Activated naive CD4-positive, alpha-beta T cell (primary cell): Measurements from ENCODE around the gene LIMD2.

Experiments
- DNase-seq, 4 experiments: peaks; one replicate each; lab custom pipeline; 2025; lab: John Stamatoyannopoulos, UW

The LIMD2 gene

DNA sequence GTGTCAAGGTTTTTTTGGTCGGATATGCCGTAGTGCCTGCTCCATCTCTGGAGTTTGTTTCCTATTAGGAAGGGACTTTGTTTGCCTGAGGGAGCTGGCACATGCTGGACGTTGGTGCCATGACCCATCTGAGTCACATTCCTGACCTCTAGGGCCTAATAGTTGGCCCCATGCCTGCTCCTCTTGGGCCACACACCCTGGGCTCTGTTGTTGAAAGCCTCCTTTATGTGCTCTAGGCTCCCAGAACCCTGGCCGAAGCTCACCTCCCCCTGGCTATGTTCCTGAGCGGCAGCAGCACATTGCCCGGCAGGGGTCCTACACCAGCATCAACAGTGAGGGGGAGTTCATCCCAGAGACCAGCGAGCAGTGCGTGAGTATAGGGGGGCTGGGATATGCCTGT is 18.4 kb downstream of the LIMD2 start:
- DNase-seq, result no peak

DNA sequence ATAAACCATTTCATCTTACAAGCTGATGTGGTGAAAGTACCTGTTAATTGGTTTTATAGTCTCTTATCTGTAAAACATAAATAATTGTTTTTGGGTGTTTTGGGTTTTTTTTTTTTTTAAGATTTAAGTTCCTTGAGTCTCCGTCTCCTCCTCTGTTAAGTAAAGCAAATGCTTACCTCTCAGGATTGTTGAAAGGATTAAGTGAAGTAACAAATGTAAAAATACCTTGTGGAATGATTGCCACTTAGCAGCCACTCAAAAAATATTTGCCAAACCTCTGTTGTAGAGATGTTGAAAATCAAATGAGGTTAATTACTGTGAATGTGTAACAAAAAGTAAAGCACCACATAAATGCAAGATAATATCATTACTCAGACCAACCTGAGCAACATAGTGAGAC is 19.2 kb downstream of the LIMD2 start:
- DNase-seq, result no peak

GRCh38 chr17:63679214-63679613 is 20.7 kb downstream of the LIMD2 start:
- DNase-seq, result no peak

DNA sequence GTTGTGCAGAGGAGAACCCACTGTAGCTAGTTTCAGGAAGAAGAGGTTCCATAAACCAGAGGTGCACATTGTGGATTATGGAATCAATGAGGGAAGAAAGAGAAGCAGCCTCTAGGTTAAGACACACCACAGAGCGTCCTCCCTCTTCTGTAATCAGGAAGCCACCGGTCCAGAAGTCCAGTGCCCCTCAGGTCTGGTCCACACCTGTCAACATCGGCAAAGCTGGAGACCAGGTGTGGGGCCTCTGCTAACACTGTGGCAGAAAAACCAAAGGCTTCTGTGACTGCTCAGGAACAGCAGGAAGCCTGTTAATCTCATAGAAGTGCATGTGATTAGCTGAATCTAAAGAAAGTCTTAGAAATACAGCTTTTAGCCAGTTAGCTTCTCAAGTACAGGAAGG is 23.3 kb downstream of the LIMD2 start:
- DNase-seq, result no peak

DNA sequence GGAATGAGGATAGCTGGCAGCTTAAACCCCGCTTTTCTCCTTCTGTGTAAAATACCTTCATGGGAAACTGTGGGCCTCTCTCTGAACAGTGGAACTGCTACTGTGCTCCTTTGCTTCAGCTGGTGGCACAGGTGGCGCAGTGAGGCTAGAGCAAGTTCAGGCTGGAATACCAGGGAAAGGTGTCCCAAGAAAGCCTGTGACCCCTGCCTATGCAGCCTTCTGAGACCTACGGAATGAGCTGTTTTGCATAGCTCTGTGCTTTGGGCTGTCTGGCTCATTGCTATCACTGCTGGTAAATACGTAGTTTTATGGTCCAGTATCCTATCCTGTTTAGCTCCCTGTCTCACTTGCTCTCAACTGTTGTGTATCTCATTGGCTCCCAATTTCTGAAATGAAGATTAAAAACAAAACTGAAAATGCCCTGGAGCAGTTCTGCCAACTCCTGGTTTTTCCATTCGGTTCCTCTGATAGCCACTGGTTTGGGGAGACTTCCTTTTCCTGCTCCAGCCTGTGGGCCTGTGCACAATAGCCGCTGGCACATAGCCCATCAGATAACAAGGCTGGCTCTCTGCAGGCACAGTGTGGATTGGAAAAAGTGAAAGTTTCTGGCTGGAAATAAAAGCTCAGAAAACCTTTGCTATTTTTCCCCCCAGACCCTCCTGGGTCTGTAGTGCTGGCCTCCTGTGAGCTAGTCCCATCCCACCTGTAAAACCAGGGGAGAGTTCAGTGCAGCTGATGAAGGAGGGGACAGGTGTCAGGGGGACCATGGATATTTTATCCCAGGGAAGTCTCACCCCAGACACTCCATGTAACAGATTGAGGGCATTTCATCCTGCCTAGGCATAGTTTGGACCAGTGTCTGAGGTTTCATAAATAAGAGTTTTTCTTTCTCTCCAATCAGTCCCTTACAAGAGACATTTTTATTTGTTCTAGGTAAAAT is 24.0 kb downstream of the LIMD2 start:
- DNase-seq, result no peak

DNA sequence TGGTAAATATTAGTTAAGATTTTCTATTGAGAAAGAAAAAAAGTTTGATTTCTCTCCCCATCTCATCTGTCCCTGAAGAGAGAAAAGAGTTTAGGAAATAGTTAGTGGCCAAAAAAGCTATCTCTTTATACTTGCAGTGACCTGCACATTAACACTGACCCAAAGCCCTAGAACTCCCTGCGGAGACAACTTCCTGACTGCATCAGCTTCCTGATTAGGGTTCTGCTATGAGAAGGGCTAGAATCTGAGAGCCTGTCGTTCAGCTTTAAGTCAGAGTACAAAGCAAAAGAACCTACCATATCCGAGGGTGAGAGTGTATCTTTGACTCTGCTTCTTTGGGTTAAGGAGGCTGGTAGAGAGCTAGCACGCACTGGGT is 24.7 kb downstream of the LIMD2 start:
- no peak for DNase-seq

DNA sequence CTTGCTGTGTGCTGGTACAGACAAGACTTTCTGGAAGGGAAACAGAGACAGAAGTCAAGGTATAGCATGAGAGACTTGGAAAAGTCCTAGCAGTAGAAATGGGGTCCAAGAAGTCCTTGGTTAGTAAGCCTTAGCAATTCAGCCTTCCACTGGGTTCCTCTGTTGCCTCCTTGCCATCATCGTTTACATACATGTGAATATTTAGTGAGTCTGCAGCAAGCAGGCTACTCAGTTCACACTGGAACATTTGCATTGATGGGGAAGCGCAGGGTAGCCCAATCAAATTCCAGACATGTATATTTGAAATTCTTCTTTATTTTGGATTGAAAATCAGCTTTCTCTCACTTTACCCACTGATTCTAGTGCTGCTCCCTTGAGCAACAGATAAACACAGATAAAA is 27.1 kb downstream of the LIMD2 start:
- DNase-seq, result no peak

- no peak for DNase-seq
Observed at GRCh38 chr17:63665527-63666214, 34.3 kb downstream of the LIMD2 start.

DNA sequence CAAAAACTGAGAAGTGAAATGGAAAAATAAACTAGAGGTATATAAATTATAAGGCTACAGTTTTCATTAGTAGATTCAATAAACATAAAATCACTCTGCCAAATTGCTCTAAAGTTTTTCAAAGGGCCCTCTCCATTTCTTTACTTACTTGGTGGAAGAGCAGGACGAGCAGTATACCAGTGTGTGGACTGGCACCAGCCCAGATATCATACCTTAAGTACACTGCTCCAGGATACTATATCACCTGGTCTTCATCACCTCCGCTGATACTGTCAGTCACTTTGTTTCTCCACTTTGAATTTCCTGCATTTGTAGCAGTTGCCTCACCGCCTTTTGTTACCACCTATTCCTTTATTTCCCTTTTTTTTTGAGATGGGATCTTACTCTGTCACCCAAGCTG is 40.1 kb downstream of the LIMD2 start:
- no peak for DNase-seq

DNA sequence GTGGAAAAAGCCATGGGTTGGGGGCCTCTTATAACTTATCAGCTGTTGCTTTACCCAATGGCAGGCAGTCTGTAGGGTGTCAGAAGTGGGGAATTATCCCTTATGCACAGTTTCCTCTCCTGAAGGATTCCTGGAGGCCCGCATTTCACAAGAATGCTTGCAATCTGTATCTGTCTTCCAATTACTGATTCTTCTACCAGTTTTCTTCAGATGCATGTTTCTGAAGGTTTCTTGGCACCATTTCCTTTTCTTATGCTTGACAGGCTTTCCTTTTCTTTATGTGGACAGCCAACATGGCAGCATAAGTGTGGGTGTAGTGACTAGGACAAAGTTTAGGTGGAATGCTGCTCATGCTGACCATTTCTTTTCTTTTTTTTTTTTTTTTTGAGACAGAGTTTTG is 41.6 kb downstream of the LIMD2 start:
- no peak for DNase-seq

GRCh38 chr17:63657786-63658185 is 42.1 kb downstream of the LIMD2 start:
- no peak for DNase-seq

- no peak for DNase-seq
Observed at GRCh38 chr17:63653050-63653449, 46.9 kb downstream of the LIMD2 start.

GRCh38 chr17:63652106-63652505 is 47.8 kb downstream of the LIMD2 start:
- DNase-seq, result no peak

DNA sequence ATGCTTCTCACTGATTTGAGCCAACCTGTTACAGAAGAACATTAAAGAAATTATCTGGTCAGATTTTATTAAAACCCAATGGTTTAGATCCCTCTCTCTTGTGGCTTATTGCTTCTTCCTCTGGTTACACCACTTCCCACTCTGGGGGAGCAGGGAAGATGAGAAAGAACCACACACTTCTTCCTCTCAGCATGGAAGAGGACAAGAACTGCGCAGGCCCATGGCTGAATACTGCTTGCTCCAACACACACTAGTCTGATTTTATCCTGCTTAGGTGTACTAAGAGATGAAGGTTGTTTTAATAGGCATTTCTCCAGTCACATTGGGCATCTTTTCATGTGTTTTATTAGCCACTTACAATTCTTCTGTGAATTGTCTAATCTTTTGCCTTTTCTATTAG is 50.1 kb downstream of the LIMD2 start:
- no peak for DNase-seq

DNA sequence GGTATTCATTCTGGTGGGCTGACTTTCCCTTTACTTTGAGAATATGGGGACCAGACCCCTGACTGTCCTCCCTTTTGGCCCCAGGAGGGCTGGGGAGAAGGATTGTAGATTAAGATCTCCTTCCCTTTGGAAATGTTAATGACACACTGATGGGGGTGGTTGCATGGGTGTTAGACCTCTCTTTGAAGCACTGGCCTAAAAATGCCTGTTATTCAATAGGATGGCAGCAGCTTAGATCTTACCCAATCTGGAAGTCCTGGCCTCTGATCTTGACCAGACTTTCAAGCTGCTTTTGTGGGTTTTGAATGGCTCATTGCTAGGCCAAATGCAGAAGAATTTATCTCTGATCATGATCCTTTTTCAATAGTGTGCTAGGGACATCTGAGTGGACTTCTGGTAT is 52.0 kb downstream of the LIMD2 start:
- no peak for DNase-seq

GRCh38 chr17:63647065-63647725 is 52.7 kb downstream of the LIMD2 start:
- DNase-seq, result no peak

DNA sequence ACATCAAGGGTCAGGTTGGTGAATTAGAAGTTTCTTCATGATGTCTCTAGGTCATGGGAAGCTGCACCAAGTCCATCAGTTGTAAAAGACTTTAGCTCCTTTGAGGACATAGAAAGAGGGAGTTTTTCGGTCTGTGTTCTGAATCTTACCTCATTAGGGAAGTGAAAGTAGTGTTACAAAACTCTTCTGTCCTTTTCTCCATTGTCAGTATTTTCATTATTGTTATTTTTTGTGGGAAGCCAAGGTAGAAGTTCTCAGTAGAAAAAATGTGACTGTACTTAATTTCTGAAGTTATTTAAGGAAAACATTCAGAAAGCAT is 53.5 kb downstream of the LIMD2 start:
- no peak for DNase-seq
